Right lobe of liver (tissue), 4 donors: ENCODE data around the gene FBXO2.

Source experiments
- CTCF ChIP-seq, 4 donors: fragments of 200-600 bp in 3 of 4; fragments of 450-650 bp in 1 of 4; IDR thresholded peaks; one replicate each; pipeline versions ENCODE4 v1.5.1 to v1.8.0; 2016 to 2022; ENCODE audit warnings: antibody characterized with exemption in 4 of 4, mild to moderate bottlenecking in 2 of 4
- POLR2A ChIP-seq: fragments of 450-650 bp; IDR thresholded peaks from one replicate; pipeline ENCODE4 v1.6.1; 2017; ENCODE audit warnings: antibody characterized with exemption, mild to moderate bottlenecking
- donor health status: DM: no; HTN: no; CAD: no.
- donor health status: DM: no; HTN: no; CAD: no.
- donor health status: DM: no; HTN: yes; CAD: no.

GRCh38 chr1:11638121-11638520 is 16.1 kb downstream of the FBXO2 start:
- no peak for TF ChIP-seq CTCF (IDR thresholded peaks at IDR 0.05)
- no peak for TF ChIP-seq POLR2A
